ENCODE results near the gene SRGAP2. TPM values are rescaled to one million over a fixed set of nuclear protein-coding genes. Genes with fewer than 3 reads are reported as not detected.
A peak's percentile ranks its signal among the peaks of the same experiment; 100 is the strongest.
"Not testable (repeated sequence)": the region's sequence is repeated elsewhere in the genome, so short reads cannot be mapped to it uniquely, and the experiment has no call there.

The SRGAP2 gene
- total RNA-seq, 1 experiment from 2014 or later = 58.6 TPM

GRCh38 chr1:206204871-206205270 lies 1.5 kb downstream of the SRGAP2 start:
- peak; percentile 21 for DNase-seq (ENCODE audit: low read depth)

GRCh38 chr1:206205569-206205968 lies 2.2 kb downstream of the SRGAP2 start:
- DNase-seq (ENCODE audit: low read depth) = not testable (repeated sequence)

- not testable (repeated sequence) for DNase-seq (ENCODE audit: low read depth)
Measured at GRCh38 chr1:206210802-206211201, 7.5 kb downstream of the SRGAP2 start.

GRCh38 chr1:206215600-206216392 lies 12.5 kb downstream of the SRGAP2 start:
- DNase-seq (ENCODE audit: low read depth) = not testable (repeated sequence)

GRCh38 chr1:206218285-206218684 lies 14.9 kb downstream of the SRGAP2 start:
- not testable (repeated sequence) for DNase-seq (ENCODE audit: low read depth)

GRCh38 chr1:206218765-206219164 lies 15.4 kb downstream of the SRGAP2 start:
- DNase-seq (ENCODE audit: low read depth) = not testable (repeated sequence)

- not testable (repeated sequence) for DNase-seq (ENCODE audit: low read depth)
Measured at GRCh38 chr1:206219514-206220331, 16.4 kb downstream of the SRGAP2 start.

- DNase-seq (ENCODE audit: low read depth) = not testable (repeated sequence)
Measured at GRCh38 chr1:206220332-206221000, 17.1 kb downstream of the SRGAP2 start.

- not testable (repeated sequence) for DNase-seq (ENCODE audit: low read depth)
Measured at GRCh38 chr1:206221585-206221984, 18.2 kb downstream of the SRGAP2 start.

- DNase-seq (ENCODE audit: low read depth) = peak; percentile 0
Measured at GRCh38 chr1:206224190-206224776, 20.9 kb downstream of the SRGAP2 start.

- DNase-seq (ENCODE audit: low read depth) = not testable (repeated sequence)
Measured at GRCh38 chr1:206225386-206225785, 22.0 kb downstream of the SRGAP2 start.

- not testable (repeated sequence) for DNase-seq (ENCODE audit: low read depth)
Measured at GRCh38 chr1:206226886-206227285, 23.5 kb downstream of the SRGAP2 start.

- DNase-seq (ENCODE audit: low read depth) = not testable (repeated sequence)
Measured at GRCh38 chr1:206229286-206229685, 25.9 kb downstream of the SRGAP2 start.

- DNase-seq (ENCODE audit: low read depth) = not testable (repeated sequence)
Measured at GRCh38 chr1:206231989-206232388, 28.6 kb downstream of the SRGAP2 start.

- not testable (repeated sequence) for DNase-seq (ENCODE audit: low read depth)
Measured at GRCh38 chr1:206232970-206233645, 29.8 kb downstream of the SRGAP2 start.

GRCh38 chr1:206234189-206234916 lies 31.0 kb downstream of the SRGAP2 start:
- not testable (repeated sequence) for DNase-seq (ENCODE audit: low read depth)

- DNase-seq (ENCODE audit: low read depth) = not testable (repeated sequence)
Measured at GRCh38 chr1:206235190-206235589, 31.8 kb downstream of the SRGAP2 start.

GRCh38 chr1:206240288-206240687 lies 36.9 kb downstream of the SRGAP2 start:
- not testable (repeated sequence) for DNase-seq (ENCODE audit: low read depth)

- DNase-seq (ENCODE audit: low read depth) = not testable (repeated sequence)
Measured at GRCh38 chr1:206243335-206243734, 40.0 kb downstream of the SRGAP2 start.

- DNase-seq (ENCODE audit: low read depth) = not testable (repeated sequence)
Measured at GRCh38 chr1:206245479-206245878, 42.1 kb downstream of the SRGAP2 start.
